Cardiac fibroblast (primary cell): ENCODE data around the gene CCDC136.

Experiments used
- DNase-seq, 2 donors: peaks; one replicate each; pipeline versions ENCODE4 v3.0.0 to v3.0.0-alpha.2; 2010; ENCODE audit warnings: low read depth in 2 of 2
- H3K4me3 ChIP-seq, 2 donors: replicated peaks in 1 of 2; 1 replicate in 1 of 2; 2 replicates in 1 of 2; pipeline ENCODE4 v1.5.1; 2011; ENCODE audit warnings: low read depth in 2 of 2, low read length in 2 of 2, mild to moderate bottlenecking in 2 of 2, moderate library complexity in 1 of 2
- TF ChIP-seq, protein P1 (sequence below): IDR thresholded peaks from one replicate; pipeline ENCODE4 v1.5.1; 2011; ENCODE audit warnings: low read depth, mild to moderate bottlenecking, low read length, inconsistent platforms

The CCDC136 gene

DNA sequence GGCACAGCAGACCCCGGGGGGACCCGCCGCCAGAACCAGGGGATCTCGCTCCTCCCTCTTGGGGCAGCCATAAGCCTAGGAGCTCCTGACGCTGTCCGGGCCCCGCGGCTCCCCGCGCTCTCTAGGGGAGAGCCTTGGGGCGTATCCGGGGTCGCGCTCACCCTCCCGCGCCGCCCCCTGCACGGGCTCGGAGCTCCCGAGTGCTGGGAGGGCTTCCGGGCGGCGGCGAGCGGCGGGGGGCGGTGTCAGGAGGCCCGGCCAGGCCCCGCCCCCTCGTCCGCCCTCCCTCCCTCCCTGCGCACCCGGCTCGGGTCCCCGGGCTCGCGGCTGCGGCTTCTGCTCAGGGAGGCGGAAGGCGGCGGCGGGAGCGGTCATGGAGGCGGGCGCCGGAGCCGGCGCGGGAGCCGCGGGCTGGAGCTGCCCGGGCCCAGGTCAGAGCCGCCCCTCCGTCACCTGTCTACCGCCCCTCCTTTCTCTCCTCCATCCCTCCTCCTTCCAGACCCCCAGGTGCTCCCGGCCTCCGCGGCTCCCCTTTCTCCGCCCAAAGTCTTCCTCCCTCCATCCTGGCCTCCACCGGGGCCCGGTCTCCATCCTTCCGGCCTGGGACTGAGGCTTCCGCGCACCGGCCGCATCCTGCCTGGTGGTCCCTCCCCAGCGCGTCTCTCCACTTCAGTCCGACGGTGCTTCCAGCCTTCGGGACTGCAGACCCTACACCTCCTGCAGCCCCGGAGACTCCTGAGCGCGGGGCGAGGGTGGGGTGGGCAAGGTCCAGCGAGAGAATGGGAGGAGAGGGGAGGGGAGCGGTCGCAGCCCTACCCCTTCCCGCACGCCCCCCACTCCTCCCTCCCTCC lies at the start of gene CCDC136:
Gene CCDC136 (plus strand): TSS at position 848 of the 851 bp plus-strand sequence. CDS start 444 bp downstream, outside the sequence.
- H3K4me3 ChIP-seq = peak within 1 kb of the TSS; percentile 70 to 77
- TF ChIP-seq, protein P1, sequence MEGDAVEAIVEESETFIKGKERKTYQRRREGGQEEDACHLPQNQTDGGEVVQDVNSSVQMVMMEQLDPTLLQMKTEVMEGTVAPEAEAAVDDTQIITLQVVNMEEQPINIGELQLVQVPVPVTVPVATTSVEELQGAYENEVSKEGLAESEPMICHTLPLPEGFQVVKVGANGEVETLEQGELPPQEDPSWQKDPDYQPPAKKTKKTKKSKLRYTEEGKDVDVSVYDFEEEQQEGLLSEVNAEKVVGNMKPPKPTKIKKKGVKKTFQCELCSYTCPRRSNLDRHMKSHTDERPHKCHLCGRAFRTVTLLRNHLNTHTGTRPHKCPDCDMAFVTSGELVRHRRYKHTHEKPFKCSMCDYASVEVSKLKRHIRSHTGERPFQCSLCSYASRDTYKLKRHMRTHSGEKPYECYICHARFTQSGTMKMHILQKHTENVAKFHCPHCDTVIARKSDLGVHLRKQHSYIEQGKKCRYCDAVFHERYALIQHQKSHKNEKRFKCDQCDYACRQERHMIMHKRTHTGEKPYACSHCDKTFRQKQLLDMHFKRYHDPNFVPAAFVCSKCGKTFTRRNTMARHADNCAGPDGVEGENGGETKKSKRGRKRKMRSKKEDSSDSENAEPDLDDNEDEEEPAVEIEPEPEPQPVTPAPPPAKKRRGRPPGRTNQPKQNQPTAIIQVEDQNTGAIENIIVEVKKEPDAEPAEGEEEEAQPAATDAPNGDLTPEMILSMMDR = no peak
- peak; percentile 38 to 50 for DNase-seq

DNA sequence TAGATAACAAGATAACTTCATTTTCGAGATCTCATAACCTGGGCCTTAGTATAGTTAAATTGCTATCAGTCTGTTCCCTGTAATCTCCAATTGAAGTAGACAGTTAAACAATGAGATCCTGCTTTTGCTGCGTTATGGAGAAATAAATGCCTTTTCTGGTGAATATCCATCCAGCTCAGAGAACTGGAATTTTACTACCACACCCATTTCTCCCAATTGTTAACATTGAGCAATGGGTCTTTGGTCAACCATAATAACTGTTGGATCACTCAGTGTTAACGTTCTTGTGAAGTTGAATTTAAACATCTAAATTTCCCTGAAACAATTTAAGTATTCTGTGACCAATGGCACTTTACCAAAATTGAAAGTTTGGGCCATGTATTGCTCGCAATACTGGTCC lies 49.6 kb upstream of the CCDC136 start:
- TF ChIP-seq, protein P1 = no peak
- H3K4me3 ChIP-seq = peak overlapping the region in 1 of 2 donors; percentile 95
- DNase-seq = peak; percentile 62 to 88

DNA sequence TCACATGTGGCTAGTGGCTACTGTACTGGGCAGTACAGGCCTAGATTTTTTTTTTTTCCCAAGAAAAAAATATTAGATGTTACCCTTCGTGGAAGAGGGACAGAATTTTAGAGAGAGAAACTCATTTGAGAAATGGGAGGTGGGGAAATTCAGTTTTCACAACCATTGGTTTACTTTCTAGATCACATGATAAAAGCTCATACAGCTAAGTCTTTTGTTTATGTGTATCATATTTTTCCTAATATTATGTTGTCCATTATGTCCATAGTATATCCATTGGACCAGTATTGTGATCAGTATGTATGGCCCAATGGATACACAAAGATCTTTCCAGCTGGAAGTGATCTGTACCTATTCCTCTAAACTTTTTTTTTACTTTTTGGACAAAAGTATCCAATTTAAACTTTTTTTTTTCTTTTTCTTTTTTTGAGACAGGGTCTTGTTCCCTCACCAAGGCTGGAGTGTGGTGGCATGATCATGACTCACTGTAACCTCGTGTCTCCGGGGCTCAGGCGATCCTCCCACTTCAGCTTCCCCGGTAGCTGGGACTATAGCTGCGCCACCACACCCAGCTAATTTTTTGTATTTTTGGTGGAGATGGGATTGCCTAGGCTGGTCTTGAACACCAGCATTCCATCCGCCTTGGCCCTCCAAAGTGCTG lies 48.5 kb upstream of the CCDC136 start:
- no peak overlapping the region for H3K4me3 ChIP-seq

GRCh38 chr7:128744366-128744905 lies 47.3 kb upstream of the CCDC136 start:
- DNase-seq = no peak
- TF ChIP-seq, protein P1 = no peak
- no peak overlapping the region for H3K4me3 ChIP-seq

More for the DNA sequence above, 48.5 kb upstream of the CCDC136 start:
- TF ChIP-seq, protein P1 = no peak
- peak in 1 of 2 donors; percentile 45 for DNase-seq

DNA sequence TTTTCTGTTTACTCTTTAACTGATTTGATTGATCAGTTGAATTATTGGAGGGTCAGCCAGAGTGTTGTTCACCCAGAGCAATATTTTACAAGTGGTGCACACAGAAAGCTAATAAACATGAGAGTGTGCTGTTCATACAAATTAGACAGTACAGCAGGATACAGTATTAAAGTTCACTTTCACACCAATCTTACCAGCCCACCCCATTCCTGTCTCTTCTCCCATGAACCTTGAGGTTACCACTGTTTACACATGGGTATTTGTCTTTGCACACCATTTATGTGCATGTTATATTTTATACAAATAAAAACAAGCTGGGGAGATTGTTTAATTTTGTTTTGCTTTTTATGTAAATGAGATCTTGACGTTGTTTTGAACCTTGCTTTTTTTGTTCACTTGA lies 46.1 kb upstream of the CCDC136 start:
- no peak overlapping the region for H3K4me3 ChIP-seq
- TF ChIP-seq, protein P1 = no peak
- no peak for DNase-seq

- TF ChIP-seq, protein P1 = no peak
- DNase-seq = no peak
- H3K4me3 ChIP-seq = no peak overlapping the region
These were observed 44.3 kb upstream of the CCDC136 start for GRCh38 chr7:128747327-128748079.
